ENCODE data around the gene MBTPS1.

Gene MBTPS1

GRCh38 chr16:84007965-84008364 is 108.8 kb downstream of the MBTPS1 start:
- DNase-seq (ENCODE audit: low read depth), result no peak
- H3K4me3 ChIP-seq (ENCODE audit: low read length), result no peak overlapping the region
- TF ChIP-seq, protein P1, sequence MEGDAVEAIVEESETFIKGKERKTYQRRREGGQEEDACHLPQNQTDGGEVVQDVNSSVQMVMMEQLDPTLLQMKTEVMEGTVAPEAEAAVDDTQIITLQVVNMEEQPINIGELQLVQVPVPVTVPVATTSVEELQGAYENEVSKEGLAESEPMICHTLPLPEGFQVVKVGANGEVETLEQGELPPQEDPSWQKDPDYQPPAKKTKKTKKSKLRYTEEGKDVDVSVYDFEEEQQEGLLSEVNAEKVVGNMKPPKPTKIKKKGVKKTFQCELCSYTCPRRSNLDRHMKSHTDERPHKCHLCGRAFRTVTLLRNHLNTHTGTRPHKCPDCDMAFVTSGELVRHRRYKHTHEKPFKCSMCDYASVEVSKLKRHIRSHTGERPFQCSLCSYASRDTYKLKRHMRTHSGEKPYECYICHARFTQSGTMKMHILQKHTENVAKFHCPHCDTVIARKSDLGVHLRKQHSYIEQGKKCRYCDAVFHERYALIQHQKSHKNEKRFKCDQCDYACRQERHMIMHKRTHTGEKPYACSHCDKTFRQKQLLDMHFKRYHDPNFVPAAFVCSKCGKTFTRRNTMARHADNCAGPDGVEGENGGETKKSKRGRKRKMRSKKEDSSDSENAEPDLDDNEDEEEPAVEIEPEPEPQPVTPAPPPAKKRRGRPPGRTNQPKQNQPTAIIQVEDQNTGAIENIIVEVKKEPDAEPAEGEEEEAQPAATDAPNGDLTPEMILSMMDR (conservative IDR thresholded peaks at IDR 0.05; ENCODE audit: low read length), result no peak

- TF ChIP-seq, protein P1 (conservative IDR thresholded peaks at IDR 0.05; ENCODE audit: low read length), result no peak
- H3K4me3 ChIP-seq (ENCODE audit: low read length), result no peak overlapping the region
These were observed 109.2 kb downstream of the MBTPS1 start for GRCh38 chr16:84007520-84007919.

GRCh38 chr16:84005391-84005790 is 111.4 kb downstream of the MBTPS1 start:
- DNase-seq (ENCODE audit: low read depth), result no peak
- no peak overlapping the region for H3K4me3 ChIP-seq (ENCODE audit: low read length)
- TF ChIP-seq, protein P1 (conservative IDR thresholded peaks at IDR 0.05; ENCODE audit: low read length), result no peak

More at GRCh38 chr16:84007520-84007919, 109.2 kb downstream of the MBTPS1 start:
- DNase-seq (ENCODE audit: low read depth), result no peak

DNA sequence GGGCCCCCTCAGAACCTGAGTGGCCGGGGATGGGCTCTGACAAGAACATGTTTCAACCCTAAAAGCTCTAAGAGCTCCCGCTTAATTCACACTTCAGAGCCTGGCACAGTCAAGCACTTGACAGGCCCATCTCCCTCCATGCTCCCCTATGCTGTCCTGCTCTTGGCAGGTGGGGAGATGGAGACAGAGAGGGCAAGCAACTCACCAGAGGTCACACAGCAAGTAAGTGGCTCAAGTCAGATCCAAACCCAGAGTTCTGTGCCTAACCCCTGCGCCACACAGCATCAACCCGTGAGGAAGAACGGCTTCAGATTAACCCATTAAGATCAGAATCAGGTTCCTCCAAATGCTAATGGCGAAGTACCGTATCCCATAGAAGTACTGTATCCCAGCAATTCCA is 112.3 kb downstream of the MBTPS1 start:
- TF ChIP-seq, protein P1 (conservative IDR thresholded peaks at IDR 0.05; ENCODE audit: low read length), result no peak
- H3K4me3 ChIP-seq (ENCODE audit: low read length), result no peak overlapping the region
- no peak for DNase-seq (ENCODE audit: low read depth)
